Fibroblast of villous mesenchyme (primary cell): ENCODE data around the gene DNAH3. TPM values are rescaled to one million over a fixed set of nuclear protein-coding genes. Genes with fewer than 3 reads are reported as not detected.

Experiments used
- DNase-seq: peaks from one replicate; pipeline ENCODE4 v3.0.0-alpha.2; 2010; ENCODE audit warnings: low read depth
- H3K4me3 ChIP-seq: 2 replicates; pipeline ENCODE4 v1.5.1; 2011; ENCODE audit warnings: low read depth, mild to moderate bottlenecking, low read length
- CTCF ChIP-seq: IDR thresholded peaks from 2 replicates; pipeline ENCODE4 v1.5.1; 2012; ENCODE audit warnings: low read depth, mild to moderate bottlenecking, low read length; ENCODE audit not compliant: insufficient read depth
- total RNA-seq: library from RNA; depleted of rRNA; stranded (reverse); fragments of >200 nt; gene quantifications from 2 replicates; pipeline ENCODE4 v1.2.3, GENCODE V29; 2012

Gene DNAH3
- total RNA-seq, 1 donor: under 0.01 TPM

- no peak for DNase-seq
Observed at GRCh38 chr16:20968765-20969164, 181.9 kb downstream of the DNAH3 start.

GRCh38 chr16:20960899-20961298 is 189.7 kb downstream of the DNAH3 start:
- H3K4me3 ChIP-seq: no peak overlapping the region
- no peak for TF ChIP-seq CTCF
- DNase-seq: no peak

More at GRCh38 chr16:20968765-20969164, 181.9 kb downstream of the DNAH3 start:
- TF ChIP-seq CTCF: no peak
- no peak overlapping the region for H3K4me3 ChIP-seq

GRCh38 chr16:20957153-20957552 is 193.5 kb downstream of the DNAH3 start:
- DNase-seq: no peak
- no peak for TF ChIP-seq CTCF
- no peak overlapping the region for H3K4me3 ChIP-seq

- DNase-seq: peak; percentile 64
- TF ChIP-seq CTCF: peak; percentile 37
- H3K4me3 ChIP-seq: no peak overlapping the region
Observed at GRCh38 chr16:20956319-20956718, 194.3 kb downstream of the DNAH3 start.

GRCh38 chr16:20954574-20954973 is 196.1 kb downstream of the DNAH3 start:
- DNase-seq: no peak
- TF ChIP-seq CTCF: no peak
- H3K4me3 ChIP-seq: no peak overlapping the region

- TF ChIP-seq CTCF: no peak
- DNase-seq: no peak
- H3K4me3 ChIP-seq: no peak overlapping the region
Observed at GRCh38 chr16:20952139-20952920, 198.3 kb downstream of the DNAH3 start.

GRCh38 chr16:20950294-20950693 is 200.4 kb downstream of the DNAH3 start:
- DNase-seq: no peak
- H3K4me3 ChIP-seq: no peak overlapping the region
- TF ChIP-seq CTCF: no peak
